ENCODE measurements around the gene SORL1-AS1.

Gene SORL1-AS1

GRCh38 chr11:121482231-121483129, 29.7 kb upstream of the SORL1-AS1 start:
- TF ChIP-seq RAD21 (IDR thresholded peaks at IDR 0.05; ENCODE audit: low read depth) = no peak
- no peak for TF ChIP-seq EGR1 (IDR thresholded peaks at IDR 0.05)
- TF ChIP-seq REST (IDR thresholded peaks at IDR 0.05; ENCODE audit: low read depth) = no peak
- TF ChIP-seq TAF1 (IDR thresholded peaks at IDR 0.05; ENCODE audit: low read depth) = no peak
- TF ChIP-seq MAX (IDR thresholded peaks at IDR 0.05) = no peak
- TF ChIP-seq YY1 (IDR thresholded peaks at IDR 0.05; ENCODE audit: low read depth) = no peak
- no peak for TF ChIP-seq TCF12 (IDR thresholded peaks at IDR 0.05; ENCODE audit: low read depth)
- no peak for TF ChIP-seq TEAD4 (IDR thresholded peaks at IDR 0.05)
- TF ChIP-seq FOXM1 (IDR thresholded peaks at IDR 0.05; ENCODE audit: borderline replicate concordance, low read depth) = no peak
- TF ChIP-seq EP300 (IDR thresholded peaks at IDR 0.05; ENCODE audit: borderline replicate concordance) = no peak
- TF ChIP-seq CREB1 (IDR thresholded peaks at IDR 0.05; ENCODE audit: low read depth) = no peak
- no peak for TF ChIP-seq ZBTB7A (IDR thresholded peaks at IDR 0.05; ENCODE audit: low read depth)
- TF ChIP-seq USF1 (IDR thresholded peaks at IDR 0.05) = no peak
- no peak for TF ChIP-seq CEBPB (IDR thresholded peaks at IDR 0.05)
- TF ChIP-seq NFIC (IDR thresholded peaks at IDR 0.05) = no peak

- peak; percentile 10; the same call in 1 of the 2 replicates for TF ChIP-seq RAD21 (IDR thresholded peaks at IDR 0.05; ENCODE audit: low read depth)
- no peak for TF ChIP-seq TCF12 (IDR thresholded peaks at IDR 0.05; ENCODE audit: low read depth)
- no peak for TF ChIP-seq USF1 (IDR thresholded peaks at IDR 0.05)
- TF ChIP-seq MAX (IDR thresholded peaks at IDR 0.05) = no peak
Observed at GRCh38 chr11:121479698-121480238, 27.0 kb upstream of the SORL1-AS1 start.

- TF ChIP-seq ZBTB7A (IDR thresholded peaks at IDR 0.05; ENCODE audit: low read depth) (no peak), USF1 (IDR thresholded peaks at IDR 0.05) (peak; percentile 41; the same call in 1 of the 2 replicates), MAX (IDR thresholded peaks at IDR 0.05) (peak; percentile 75)
Observed at GRCh38 chr11:121478895-121479697, 26.3 kb upstream of the SORL1-AS1 start.

GRCh38 chr11:121478226-121478894, 25.6 kb upstream of the SORL1-AS1 start:
- TF ChIP-seq TAF1 (IDR thresholded peaks at IDR 0.05; ENCODE audit: low read depth) (no peak), EP300 (IDR thresholded peaks at IDR 0.05; ENCODE audit: borderline replicate concordance) (peak; percentile 78), YY1 (IDR thresholded peaks at IDR 0.05; ENCODE audit: low read depth) (0 out of 2 replicates have a peak, but pooled peaks have one; percentile 41), NFIC (IDR thresholded peaks at IDR 0.05) (peak; percentile 60), TCF12 (IDR thresholded peaks at IDR 0.05; ENCODE audit: low read depth) (0 out of 2 replicates have a peak, but pooled peaks have one; percentile 53), MAX (IDR thresholded peaks at IDR 0.05) (no peak; the same call in 1 of the 2 replicates)

GRCh38 chr11:121476379-121477032, 23.7 kb upstream of the SORL1-AS1 start:
- TF ChIP-seq NFIC (IDR thresholded peaks at IDR 0.05) = 0 out of 2 replicates have a peak, but pooled peaks have one; percentile 18
- TF ChIP-seq YY1 (IDR thresholded peaks at IDR 0.05; ENCODE audit: low read depth) = no peak
- 0 out of 2 replicates have a peak, but pooled peaks have one; percentile 8 for TF ChIP-seq TEAD4 (IDR thresholded peaks at IDR 0.05)
- 0 out of 2 replicates have a peak, but pooled peaks have one; percentile 42 for TF ChIP-seq MAX (IDR thresholded peaks at IDR 0.05)
- no peak for TF ChIP-seq CEBPB (IDR thresholded peaks at IDR 0.05)
- peak; percentile 70 for TF ChIP-seq EP300 (IDR thresholded peaks at IDR 0.05; ENCODE audit: borderline replicate concordance)
